DND-41 (cell line): ENCODE measurements around the gene SPATA31E1.

Experiments
- ATAC-seq: fragments of 200-7000 bp; cut with Tn5 transposase; 3 replicates; pipeline ENCODE4 v1.9.1; 2021; ENCODE audit warnings: low read depth; ENCODE audit not compliant: insufficient read depth
- DNase-seq: peaks from one replicate; pipeline ENCODE4 v3.0.0-alpha.2; 2020
- H2AFZ ChIP-seq: 2 replicates; pipeline ENCODE4 v1.6.0; 2012; ENCODE audit warnings: low read depth, low read length
- H3K27ac ChIP-seq: 2 replicates; pipeline ENCODE4 v1.5.1; 2012; ENCODE audit warnings: low read length, inconsistent platforms
- H3K27me3 ChIP-seq: fragments of 200-600 bp; sonication (generic); 2 replicates; pipeline ENCODE4 v1.6.0; 2012; ENCODE audit warnings: low read length, mild to moderate bottlenecking, inconsistent platforms; ENCODE audit not compliant: insufficient read depth, poor library complexity
- H3K36me3 ChIP-seq: 2 replicates; pipeline ENCODE4 v1.5.1; 2012; ENCODE audit warnings: low read length, inconsistent platforms; ENCODE audit not compliant: insufficient read depth
- H3K4me1 ChIP-seq: 2 replicates; pipeline ENCODE4 v1.5.1; 2012; ENCODE audit warnings: mild to moderate bottlenecking, low read length; ENCODE audit not compliant: insufficient read depth
- H3K4me2 ChIP-seq: 2 replicates; pipeline ENCODE4 v1.6.0; 2012; ENCODE audit warnings: mild to moderate bottlenecking, moderate library complexity, low read length, inconsistent platforms; ENCODE audit not compliant: insufficient read depth
- H3K4me3 ChIP-seq, 2 experiments: fragments of 200-600 bp in 1 of 2; shearing (Covaris generic) in 1 of 2; 2 replicates each; pipeline ENCODE4 v1.5.1; 2012 to 2016; ENCODE audit warnings: inconsistent platforms in 2 of 2, low read length in 2 of 2, mild to moderate bottlenecking in 2 of 2, low read depth in 1 of 2, moderate library complexity in 1 of 2
- H3K79me2 ChIP-seq: 2 replicates; pipeline ENCODE4 v1.6.0; 2012; ENCODE audit warnings: low read length, inconsistent platforms; ENCODE audit not compliant: insufficient read depth
- H3K9ac ChIP-seq: 2 replicates; pipeline ENCODE4 v1.6.0; 2012; ENCODE audit warnings: low read depth, mild to moderate bottlenecking, inconsistent platforms, low read length, moderate library complexity
- H3K9me3 ChIP-seq: 2 replicates; pipeline ENCODE4 v1.5.1; 2012; ENCODE audit warnings: low read length, moderate library complexity, mild to moderate bottlenecking, inconsistent platforms; ENCODE audit not compliant: insufficient read depth, severe bottlenecking
- H4K20me1 ChIP-seq: 2 replicates; pipeline ENCODE4 v1.6.0; 2012; ENCODE audit warnings: low read length; ENCODE audit not compliant: insufficient read depth
- EZH2 ChIP-seq: IDR thresholded peaks from 3 replicates; pipeline ENCODE4 v1.6.1; 2012; ENCODE audit warnings: borderline replicate concordance, low read depth, mild to moderate bottlenecking, moderate library complexity, low read length, inconsistent platforms; ENCODE audit not compliant: severe bottlenecking
- TF ChIP-seq, protein P1 (sequence below): IDR thresholded peaks from 2 replicates; pipeline ENCODE4 v1.5.1; 2012; ENCODE audit warnings: borderline replicate concordance, low read length, moderate library complexity, mild to moderate bottlenecking; ENCODE audit not compliant: poor library complexity, severe bottlenecking; ENCODE audit errors: extremely low read depth

Gene SPATA31E1

DNA sequence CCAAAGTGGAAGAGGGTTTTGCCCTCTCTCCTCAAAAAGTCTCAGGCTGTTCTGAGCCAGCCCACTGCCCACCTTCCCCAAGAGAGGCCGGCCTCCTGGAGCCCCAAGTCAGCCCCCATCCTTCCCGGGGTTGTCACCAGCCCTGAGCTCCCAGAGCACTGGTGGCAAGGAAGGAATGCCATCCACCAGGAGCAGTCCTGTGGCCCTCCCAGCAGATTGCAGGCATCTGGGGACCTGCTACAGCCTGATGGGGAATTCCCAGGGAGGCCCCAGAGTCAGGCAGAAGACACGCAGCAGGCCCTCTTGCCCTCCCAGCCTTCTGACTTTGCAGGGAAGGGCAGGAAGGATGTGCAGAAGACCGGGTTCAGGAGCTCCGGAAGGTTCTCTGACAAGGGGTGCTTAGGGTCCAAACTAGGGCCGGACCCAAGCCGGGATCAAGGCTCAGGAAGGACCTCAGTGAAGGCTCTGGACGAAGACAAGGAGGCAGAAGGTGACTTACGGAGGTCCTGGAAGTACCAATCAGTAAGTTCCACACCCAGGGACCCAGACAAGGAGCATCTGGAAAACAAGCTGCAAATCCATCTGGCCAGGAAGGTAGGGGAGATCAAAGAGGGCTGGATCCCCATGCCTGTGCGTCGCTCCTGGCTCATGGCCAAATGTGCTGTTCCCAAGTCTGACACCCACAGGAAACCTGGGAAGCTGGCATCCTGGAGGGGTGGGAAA lies 3.7 kb downstream of the SPATA31E1 start:
- Histone ChIP-seq H3K9ac (no peak overlapping the region), H3K4me2 (no peak overlapping the region), H3K27me3 (no peaks in the 10 kb centered on the region), H3K4me1 (no peaks in the 10 kb centered on the region), H3K36me3 (no peaks in the 10 kb centered on the region), H2AFZ (no peak overlapping the region), H3K27ac (no peak overlapping the region), H4K20me1 (no peaks in the 10 kb centered on the region), H3K9me3 (no peaks in the 10 kb centered on the region), H3K4me3 (no peak overlapping the region), H3K79me2 (no peaks in the 10 kb centered on the region)
- DNase-seq (no peak), ATAC-seq (no peak)
- TF ChIP-seq EZH2: no peak
- TF ChIP-seq, protein P1, sequence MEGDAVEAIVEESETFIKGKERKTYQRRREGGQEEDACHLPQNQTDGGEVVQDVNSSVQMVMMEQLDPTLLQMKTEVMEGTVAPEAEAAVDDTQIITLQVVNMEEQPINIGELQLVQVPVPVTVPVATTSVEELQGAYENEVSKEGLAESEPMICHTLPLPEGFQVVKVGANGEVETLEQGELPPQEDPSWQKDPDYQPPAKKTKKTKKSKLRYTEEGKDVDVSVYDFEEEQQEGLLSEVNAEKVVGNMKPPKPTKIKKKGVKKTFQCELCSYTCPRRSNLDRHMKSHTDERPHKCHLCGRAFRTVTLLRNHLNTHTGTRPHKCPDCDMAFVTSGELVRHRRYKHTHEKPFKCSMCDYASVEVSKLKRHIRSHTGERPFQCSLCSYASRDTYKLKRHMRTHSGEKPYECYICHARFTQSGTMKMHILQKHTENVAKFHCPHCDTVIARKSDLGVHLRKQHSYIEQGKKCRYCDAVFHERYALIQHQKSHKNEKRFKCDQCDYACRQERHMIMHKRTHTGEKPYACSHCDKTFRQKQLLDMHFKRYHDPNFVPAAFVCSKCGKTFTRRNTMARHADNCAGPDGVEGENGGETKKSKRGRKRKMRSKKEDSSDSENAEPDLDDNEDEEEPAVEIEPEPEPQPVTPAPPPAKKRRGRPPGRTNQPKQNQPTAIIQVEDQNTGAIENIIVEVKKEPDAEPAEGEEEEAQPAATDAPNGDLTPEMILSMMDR: no peak

DNA sequence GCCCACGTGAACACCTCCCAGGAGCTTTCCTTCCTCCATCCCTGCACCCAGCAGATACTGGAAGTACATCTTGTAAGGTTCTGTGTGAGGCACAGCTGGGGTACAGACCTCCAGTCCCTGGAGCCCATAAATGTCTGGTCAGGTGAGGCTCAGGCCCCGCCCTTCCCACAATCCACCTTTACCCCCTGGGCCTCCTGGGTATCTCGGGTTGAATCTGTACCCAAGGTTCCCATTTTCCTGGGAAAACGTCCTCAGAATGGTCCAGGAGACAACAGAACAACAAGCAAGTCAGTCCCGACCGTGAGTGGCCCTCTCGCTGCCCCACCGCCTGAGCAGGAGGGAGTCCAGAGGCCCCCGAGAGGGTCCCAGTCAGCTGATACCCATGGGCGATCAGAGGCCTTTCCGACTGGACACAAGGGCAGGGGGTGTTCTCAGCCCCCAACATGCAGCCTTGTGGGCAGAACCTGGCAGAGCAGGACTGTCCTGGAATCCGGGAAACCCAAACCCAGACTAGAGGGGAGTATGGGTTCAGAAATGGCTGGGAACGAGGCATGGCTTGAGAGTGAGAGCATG lies 4.3 kb downstream of the SPATA31E1 start:
- TF ChIP-seq, protein P1: no peak
- TF ChIP-seq EZH2: no peak
- H3K9me3 ChIP-seq: no peaks in the 10 kb centered on the region
- H2AFZ ChIP-seq: no peak overlapping the region
- H3K9ac ChIP-seq: no peak overlapping the region
- ATAC-seq: no peak
- H3K27ac ChIP-seq: no peak overlapping the region
- no peaks in the 10 kb centered on the region for H4K20me1 ChIP-seq
- no peak overlapping the region for H3K4me2 ChIP-seq
- no peak overlapping the region for H3K4me3 ChIP-seq
- no peaks in the 10 kb centered on the region for H3K27me3 ChIP-seq
- no peaks in the 10 kb centered on the region for H3K79me2 ChIP-seq
- no peaks in the 10 kb centered on the region for H3K36me3 ChIP-seq
- no peak for DNase-seq
- no peaks in the 10 kb centered on the region for H3K4me1 ChIP-seq

DNA sequence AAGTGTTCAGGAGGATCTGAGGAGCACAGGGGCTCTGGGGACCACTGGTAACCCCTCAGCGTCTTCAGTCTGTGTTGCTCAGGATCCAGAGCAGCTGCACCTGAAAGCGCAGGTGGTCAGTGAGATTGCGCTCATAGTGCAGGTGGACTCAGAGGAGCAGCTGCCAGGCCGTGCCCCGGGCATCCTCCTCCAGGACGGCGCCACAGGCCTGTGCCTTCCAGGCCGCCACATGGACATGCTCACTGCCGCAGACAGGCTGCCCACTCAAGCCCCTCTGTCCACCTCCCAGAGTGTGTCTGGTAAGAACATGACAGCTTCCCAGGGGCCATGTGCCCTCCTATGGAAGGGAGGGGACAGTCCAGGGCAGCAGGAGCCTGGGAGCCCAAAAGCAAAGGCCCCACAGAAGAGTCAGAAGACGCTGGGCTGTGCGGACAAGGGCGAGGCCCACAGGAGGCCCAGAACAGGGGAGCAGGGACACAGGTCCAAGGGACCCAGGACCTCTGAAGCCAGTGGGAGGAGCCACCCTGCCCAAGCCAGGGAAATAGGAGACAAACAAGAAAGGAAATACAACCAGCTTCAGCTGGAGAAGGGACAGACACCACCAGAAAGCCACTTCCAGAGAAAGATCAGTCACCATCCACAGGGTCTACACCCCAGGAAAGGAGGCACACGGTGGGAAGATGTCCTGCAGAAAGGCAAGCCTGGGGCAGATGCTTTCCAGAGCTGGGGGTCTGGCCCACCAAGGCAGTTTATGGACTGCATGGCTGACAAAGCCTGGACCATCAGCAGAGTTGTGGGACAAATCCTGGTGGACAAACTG lies 5.2 kb downstream of the SPATA31E1 start:
- TF ChIP-seq, protein P1: no peak
- TF ChIP-seq EZH2: no peak
- Histone ChIP-seq H3K79me2 (no peaks in the 10 kb centered on the region), H3K9me3 (no peaks in the 10 kb centered on the region), H3K27me3 (no peaks in the 10 kb centered on the region), H2AFZ (no peak overlapping the region), H3K4me3 (no peak overlapping the region), H3K36me3 (no peaks in the 10 kb centered on the region), H3K27ac (no peak overlapping the region), H3K9ac (no peak overlapping the region), H3K4me2 (no peak overlapping the region), H3K4me1 (no peaks in the 10 kb centered on the region), H4K20me1 (no peaks in the 10 kb centered on the region)
- DNase-seq: no peak
- ATAC-seq: no peak
